ENCODE data around the gene GAB1. TPM values are rescaled to one million over a fixed set of nuclear protein-coding genes. Genes with fewer than 3 reads are reported as not detected.
A peak's percentile ranks its signal among the peaks of the same experiment; 100 is the strongest.

Gene GAB1
- total RNA-seq, 1 experiment from 2014 or later, result 6.9 TPM

DNA sequence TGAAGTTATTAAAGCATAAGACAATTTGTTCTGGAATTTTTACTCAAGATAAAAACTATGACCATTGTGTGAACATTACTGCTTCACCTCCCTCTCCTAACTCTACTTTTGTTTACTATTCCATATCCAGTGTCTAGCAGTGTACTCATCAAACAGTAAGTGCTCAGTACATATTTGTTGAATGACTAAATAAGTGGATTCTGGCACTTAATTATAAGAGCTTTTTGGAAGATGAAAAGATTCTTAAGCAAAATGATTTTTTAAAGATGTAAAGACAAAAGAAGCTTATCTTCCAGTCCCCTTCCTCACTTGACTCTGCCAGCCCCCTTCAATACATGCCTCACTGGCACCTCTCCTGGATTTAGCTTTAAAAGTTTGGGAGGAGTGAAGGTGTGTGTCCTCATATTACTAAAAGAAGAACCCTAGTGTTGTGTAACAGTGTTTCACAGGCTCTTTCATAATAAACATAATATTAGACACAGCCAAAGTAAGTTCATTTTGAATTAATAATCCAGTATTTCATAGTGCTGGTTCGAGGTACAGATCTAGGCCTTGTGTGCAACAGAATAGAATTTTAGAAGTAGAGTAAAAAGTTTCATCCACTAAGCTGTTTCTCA, 53.0 kb downstream of the GAB1 start:
- peak; percentile 30 for DNase-seq (ENCODE audit: low read depth)

DNA sequence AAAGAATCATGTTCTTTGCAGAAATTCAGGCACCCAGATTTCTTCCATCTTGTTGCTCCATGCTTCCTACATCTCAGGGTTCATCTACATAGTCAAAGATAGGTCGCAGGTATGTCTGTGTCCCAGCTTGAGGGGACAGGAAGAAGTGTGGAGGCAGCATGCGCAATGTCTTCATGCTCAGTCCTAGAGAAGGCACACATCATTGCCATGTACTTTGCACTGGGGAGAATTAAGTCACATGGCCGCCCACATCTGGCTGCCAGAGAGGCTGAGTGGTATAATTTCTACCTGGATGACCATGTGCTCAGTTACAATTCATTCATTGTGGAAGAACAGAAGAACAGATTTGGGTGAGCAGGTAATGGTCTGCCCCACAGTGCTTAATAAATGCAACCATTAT, 54.1 kb downstream of the GAB1 start:
- no peak for DNase-seq (ENCODE audit: low read depth)

DNA sequence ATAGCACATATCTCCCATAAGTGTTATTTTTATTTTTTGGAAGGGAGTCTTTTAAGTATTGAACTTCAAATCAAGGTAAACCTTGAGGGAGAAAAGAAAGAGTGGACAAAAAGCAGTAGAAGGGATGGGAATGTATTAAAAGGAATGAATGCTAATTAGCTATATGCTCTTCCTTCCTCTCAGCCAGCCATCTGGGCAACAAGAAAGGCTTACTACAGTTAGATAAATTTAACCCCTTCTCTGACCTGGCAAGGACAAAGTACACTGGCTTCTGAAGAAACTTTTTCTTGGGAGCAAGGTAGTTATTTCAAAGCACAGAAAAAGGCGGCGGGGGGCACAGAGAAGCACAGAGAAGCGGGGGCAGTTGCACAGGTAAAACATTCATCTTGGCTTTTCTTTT, 54.6 kb downstream of the GAB1 start:
- no peak for DNase-seq (ENCODE audit: low read depth)

DNA sequence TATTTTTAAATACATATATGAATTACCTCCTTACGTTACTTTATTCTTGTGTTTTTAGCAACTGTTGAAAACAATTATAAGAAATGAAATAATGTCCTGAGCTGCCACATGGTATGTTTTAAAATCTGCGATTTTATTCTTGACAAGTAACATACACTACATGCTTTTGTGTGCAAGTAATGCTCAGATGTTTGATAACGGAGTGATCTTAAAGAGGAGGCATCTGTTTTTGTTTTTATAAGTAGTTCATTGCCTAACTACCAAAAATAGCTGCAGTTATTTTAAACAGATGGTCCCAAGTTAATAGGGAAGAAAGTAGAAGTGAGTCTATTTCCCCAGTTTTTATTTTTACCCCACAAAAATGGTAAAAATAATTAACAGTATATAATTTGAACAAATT, 55.2 kb downstream of the GAB1 start:
- no peak for DNase-seq (ENCODE audit: low read depth)

DNA sequence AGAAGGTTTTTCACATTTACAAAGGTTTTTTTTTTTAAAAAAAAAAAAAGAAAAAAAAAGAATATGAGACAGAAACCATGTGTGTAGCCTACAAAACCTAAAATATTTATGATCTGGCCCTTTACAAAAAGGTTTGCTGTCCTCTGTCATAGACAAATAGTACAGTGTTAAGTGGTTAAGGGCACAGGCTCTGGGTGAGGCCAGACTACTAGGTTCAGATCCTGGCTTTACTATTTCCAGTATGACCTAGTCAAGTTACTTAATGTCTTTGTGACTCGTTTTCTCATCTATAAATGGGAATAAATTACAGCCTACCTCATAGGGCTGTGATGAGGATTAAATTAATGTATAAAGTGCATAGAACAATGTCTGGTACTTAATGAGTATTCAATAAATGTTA, 56.5 kb downstream of the GAB1 start:
- no peak for DNase-seq (ENCODE audit: low read depth)

DNA sequence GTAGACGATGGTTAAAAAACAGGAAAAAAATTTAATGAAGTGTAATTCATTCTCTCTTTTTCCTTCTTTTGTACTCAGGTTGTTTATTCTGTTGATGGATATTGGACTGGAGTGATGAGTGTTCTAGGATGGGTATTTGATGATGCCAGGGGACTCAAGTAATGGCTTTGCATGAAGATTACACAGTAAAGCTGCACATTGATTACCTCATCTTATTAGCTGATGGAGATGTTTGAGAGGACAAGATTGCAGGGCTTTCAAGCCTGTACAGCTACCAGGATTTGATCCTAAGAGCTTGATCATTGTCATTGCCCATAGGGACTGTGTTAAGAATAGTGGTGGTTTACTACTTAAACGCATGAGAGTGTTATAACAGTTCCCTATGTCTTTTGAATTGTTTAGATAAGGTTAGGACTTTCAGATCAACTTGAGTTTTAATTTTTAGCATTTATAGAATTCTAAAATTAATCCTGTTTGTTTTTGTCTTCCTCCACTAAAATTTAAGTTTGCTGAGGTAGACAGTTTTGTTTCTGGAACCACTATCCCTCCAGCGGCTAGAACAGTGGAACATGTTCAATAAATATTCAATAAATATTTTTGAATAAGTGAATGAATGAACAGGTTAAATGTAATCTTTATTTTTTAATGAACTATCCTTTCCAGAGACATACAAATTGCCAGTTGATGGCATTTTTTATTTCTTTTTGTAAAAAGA, 58.2 kb downstream of the GAB1 start:
- no peak for DNase-seq (ENCODE audit: low read depth)

DNA sequence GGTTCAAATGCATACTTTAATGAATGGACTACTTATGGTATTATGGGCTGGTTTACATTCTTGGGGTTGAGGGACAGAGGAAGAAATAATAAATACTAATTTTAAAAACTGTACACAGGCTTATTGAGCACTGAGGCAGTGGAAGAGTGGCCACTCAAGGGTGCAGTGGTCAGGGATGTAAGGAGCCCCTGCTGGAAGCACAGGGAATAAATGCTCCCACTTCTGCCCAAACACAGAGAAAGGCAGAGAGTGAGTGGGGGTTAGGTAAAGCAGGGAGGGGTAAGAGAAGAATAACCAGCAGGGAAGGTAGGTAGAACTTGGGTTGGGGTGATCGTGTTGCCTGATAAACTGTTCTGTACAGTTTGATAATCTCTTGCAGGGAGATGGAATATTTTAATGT, 60.0 kb downstream of the GAB1 start:
- no peak for DNase-seq (ENCODE audit: low read depth)

DNA sequence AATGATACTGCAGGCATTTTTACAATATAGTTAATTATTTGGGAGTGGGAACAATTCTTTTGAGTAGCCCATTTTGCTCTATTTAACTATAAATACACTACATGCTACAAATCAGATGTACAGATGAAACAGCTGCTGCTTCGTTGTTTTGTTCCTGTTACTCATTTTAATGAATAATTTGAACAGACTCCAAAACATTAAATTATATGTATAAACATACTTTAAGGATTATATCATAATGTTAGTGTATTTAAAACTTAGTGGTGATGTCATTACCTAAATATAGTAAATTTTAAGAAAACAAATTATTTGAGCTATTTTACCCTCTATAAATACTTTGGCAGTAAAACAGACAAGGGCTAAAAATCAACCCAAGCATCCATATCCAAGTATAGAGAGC, 60.7 kb downstream of the GAB1 start:
- DNase-seq (ENCODE audit: low read depth), result no peak

DNA sequence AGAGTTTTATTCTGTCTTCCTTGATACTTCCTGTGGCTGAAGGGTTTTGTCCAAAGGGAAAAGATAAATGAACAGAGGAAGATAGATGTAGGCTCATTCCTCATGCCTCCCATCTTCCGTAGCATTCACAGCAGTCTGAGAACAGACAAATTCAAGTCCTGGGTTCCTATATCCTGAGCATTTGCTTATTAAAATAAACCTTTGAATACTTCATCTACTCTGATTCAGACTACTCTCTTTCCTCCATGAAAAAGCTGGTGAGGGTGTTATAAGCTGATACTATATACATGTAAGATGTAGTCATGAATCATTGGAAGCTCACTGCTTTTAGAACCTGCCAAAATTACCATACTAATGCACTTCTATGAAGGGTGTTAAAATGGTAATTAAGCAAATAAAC, 61.2 kb downstream of the GAB1 start:
- no peak for DNase-seq (ENCODE audit: low read depth)

DNA sequence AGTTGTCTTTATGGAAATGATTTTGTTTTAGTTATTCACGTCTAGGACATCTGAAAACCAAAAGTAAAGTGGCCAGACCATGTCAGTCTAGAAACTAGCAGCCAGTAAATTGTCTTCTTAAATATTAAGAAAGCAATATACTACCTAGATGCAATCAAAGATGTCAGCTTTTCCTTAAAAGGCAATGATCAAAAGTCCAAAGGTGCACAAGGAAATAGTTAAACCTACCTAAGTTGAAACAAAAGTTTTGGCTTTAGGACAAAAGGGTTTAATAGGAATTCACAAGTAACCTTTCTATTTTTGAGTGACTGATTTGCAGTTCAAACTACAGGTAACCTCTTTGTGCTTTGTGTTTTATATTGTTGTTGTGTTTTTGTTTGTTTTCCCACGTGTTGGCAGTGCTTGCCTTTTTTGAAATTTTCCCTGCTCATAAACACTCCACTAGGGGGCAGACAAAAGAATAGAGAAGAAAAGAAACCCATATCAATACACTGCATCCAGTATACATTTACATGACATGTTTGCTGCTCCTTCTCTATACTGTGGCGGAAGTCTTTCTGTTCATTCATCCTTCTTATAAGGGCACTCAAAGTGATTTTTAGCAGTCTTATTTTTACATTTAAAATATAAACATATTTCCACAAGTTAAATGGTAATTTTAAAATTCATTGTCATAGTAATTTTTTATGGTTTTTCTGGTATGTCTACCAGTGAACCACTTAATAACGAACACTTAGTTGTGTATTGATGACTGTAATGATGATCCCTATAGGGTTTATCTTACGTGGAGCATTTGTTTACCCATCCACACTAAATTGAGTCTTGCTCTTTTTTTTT, 62.7 kb downstream of the GAB1 start:
- peak; percentile 38 for DNase-seq (ENCODE audit: low read depth)

DNA sequence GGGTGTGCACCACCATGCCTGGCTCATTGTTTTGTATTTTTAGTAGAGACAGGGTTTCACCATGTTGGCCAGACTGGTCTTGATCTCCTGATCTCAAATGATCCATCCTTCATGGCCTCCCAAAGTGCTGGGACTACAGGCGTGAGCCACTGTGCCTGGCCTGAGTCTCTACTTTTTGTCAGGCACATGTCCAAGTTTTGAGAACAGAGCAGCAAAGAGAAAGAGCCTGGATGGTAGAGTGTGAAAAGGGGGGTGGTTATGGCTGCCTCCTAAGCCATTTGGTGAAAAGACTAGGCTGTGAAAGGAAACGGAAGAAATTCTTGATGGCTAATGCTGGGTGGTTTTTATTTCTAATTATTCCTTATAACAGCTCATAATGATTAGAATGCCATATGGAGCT, 63.4 kb downstream of the GAB1 start:
- no peak for DNase-seq (ENCODE audit: low read depth)

DNA sequence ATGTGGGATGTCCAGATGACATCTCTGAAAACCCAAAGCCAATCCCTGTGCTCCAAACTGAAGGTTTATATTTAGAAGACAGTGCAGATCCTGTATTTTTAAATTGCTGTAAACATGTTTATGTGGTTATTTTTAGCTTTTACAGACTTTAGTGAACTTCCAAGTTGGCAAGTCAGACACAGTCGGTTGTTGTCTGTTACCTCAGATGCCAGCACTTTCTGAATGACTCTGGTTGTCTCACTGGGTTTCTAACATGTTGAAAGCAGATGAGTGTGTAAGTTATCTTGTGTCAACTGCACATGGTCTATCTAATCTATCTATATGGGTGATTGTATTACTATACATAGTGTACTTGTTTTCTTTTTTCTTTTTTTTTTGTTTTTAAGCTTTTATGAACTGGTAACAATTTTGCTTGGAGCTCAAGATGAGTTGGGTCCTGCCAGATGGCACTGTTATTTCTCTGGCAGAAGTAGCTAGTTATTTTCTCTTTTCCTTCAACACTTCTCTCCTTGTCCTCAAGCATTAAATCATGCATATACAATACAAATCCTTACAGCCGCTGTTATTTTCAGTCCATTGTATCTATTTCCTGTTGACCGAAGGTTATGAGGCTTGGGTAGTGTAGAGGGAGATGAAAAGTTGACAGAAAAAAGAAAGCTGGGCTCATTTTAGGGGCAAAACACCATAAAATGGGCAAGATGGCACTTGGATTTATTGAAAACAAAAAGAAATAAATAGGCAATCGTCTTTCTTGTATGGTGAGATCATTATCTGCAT, 66.3 kb downstream of the GAB1 start:
- DNase-seq (ENCODE audit: low read depth), result no peak

DNA sequence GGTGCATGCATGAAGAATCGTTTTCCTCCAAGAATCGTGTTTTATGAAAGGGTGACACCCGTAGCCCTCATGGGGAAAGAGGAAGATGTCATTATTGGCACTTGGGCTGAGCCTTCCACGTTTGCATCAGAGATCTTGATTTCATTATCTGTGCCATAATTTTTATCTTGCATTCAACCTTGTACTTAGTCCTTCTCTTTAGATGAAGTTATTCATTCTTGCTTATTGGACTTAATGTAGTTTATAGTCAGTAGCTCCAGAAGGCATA, 66.8 kb downstream of the GAB1 start:
- DNase-seq (ENCODE audit: low read depth), result no peak

DNA sequence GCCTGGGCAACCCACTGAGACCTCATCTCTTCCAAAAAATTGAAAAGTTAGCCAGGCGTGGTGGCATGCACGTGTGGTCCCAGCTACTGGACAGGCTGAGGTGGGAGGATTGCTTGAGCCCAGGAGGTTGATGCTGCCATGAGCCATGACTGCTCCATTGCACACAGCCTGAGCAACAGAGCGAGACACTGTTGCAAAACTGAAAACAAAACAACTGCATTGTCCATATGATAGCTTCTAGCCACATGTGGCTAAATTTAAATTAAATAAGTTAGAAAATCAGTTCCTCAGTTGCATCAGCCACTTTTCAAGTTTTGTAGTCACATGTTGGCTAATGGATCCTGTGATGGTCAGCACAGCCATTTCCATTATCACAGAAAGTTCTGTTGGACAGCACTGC, 67.9 kb downstream of the GAB1 start:
- DNase-seq (ENCODE audit: low read depth), result no peak

DNA sequence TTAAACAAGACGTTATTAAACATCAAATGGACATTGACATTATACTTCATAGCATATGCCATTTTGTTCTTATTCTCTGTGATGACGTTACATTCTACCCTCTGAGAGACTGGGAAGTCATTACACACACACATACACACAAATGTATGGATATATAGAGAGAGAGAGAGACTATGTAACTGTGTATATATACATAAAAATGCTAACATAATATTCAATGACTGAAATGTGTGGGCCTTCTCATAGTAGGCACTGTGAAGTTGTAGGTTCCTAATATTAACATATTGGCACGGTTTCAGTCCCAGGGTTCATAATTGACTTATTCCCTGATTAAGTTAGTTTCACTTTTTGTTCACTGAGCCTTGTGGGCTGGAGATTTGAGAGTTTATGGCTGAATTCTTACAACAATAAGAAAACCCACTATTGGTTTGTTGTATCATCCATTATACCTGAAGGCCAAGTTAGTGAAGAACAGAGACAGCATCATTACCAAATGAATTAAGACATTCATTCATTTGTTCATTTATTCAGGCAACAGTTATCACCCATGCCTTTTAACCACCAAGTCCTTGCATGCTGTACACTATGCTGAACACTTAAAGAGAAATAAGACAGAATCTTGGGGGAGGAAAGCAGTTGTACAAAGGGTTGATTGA, 68.5 kb downstream of the GAB1 start:
- no peak for DNase-seq (ENCODE audit: low read depth)

DNA sequence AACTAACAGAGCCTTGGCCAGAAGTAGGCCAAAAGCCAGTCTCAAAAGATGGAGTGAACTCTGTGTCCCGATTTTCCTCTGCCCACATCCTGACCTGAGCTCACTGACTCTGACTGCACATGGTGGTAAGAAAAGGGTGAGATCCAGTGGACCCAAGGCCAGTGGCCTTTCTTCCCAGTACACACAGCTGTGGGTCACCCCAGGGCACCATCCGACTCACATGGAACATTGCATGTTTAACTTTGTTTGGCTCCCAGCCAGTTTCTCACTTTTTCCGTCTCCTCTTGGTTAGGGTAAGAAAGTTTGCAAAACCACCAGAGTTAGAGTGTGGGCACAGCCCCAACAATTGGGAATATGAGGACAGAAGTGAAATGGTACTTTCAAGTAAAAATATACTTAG, 69.8 kb downstream of the GAB1 start:
- DNase-seq (ENCODE audit: low read depth), result peak; percentile 88

DNA sequence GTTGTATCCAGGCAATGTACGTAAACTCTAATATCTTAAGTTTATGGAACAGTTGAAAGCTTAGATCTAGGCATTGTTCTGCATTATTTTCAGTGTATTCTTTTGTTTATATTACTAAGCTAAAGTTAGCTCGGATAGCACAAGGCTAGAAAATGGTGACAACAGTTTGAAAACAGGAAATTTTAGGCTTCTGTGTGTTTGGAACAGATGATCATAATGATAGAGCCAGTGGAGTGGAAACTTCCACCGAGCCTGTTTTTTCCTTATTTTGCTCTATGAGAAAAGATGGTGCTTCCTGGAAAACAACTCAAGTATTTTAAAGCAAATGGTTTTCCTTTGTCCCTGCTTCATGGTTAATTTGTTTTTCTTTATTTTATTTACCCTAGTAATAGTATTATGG, 70.8 kb downstream of the GAB1 start:
- DNase-seq (ENCODE audit: low read depth), result no peak

DNA sequence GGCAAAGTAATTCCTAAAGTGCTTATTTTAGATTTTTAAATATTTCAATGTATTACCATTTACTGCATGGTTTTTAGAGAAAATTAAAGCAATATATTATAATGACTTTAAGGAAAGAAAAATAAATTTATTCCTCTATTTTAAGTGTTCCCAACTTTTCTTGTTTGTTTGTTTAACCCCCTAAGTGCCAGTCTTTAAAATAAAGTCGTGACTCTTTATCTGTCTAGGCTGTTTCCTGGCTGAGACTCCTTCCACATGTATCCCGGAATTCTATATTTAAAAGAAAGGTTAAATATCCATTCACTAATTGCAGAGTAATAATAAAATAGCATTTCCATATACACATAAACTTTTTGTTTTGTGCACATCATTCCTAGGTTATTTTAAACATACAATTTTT, 71.2 kb downstream of the GAB1 start:
- no peak for DNase-seq (ENCODE audit: low read depth)

DNA sequence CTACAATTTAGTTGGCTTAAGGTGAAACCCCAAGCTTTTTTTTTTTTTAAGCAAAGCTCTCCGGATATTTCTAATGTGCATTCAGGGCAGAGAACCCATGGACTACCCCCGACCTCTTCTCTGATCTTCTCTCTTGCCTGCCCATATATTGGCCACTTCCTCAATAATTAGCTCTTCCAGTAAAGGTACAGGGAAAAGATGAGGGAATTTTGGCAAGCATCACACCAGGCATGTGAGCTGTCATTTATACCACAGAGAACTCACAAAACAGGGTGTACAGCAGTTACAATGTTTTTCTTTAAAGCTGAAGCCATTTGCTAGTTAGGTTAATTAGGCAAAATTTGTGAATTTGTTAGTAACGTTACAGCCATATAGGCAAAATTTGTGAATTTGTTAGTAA, 73.3 kb downstream of the GAB1 start:
- DNase-seq (ENCODE audit: low read depth), result no peak

DNA sequence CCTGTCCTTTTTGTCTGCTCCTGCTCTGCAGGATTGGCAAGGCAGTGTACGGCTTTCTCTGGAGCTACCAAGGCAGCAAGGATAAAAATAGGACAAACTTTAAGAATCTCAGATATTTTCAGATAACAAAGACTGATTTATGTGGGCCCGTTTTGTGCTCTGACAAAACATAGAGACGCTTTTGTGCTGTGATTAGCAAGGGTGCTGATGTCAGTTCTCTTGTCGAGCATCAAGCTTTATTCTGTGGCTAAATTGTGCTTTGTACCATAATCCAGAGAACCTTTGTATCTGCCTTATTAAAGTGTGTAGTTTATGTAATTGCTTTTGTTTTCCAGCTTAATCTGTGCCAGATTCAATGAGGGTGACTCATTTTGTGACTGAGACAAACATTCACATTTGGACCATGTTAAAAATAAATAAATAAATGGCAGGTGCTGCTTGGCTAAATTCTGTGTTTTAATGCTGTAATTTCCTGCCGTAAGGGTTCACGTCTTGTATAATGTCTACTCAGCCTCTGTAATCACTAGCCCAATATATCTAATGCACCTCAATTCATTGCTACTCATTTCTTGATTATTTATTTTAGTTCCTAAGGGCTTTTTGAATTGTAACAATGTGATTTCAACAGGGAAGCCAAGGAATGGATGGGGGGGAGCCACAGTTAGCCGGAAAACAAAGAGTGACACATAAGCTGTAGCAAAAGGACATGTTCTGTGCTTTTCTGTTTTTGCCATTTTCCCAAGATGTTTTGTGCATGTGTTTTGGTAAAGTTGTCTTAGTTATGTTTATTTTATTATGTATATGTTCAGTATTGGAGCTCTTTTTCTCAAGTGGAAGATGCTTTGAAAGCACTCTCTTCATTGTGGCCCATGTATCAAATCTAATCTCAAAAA, 75.1 kb downstream of the GAB1 start:
- DNase-seq (ENCODE audit: low read depth), result peak; percentile 60

DNA sequence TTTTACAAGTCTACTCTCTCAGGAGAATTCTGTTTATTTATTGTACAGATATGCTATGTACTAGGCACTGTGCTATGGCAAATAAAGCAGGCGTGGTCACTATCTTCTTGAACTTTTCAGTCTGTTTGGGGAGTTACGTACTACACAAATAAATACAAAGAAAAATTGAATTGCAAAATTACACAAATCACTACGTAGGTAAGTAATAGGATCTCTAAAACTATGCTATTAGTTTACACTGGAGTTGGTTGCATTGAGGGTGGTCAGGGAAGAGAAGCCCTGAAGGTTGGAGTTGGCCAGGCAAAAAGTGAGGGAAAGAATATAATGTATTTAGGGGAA, 75.7 kb downstream of the GAB1 start:
- no peak for DNase-seq (ENCODE audit: low read depth)

Data from M059J (cell line).